Activated naive CD4-positive, alpha-beta T cell treated with anti-CD3 and anti-CD28 coated beads for 36 hours (primary cell): ENCODE data around the gene MON1B. TPM values are rescaled to one million over a fixed set of nuclear protein-coding genes. Genes with fewer than 3 reads are reported as not detected.
"Not testable (repeated sequence)": the region's sequence is repeated elsewhere in the genome, so short reads cannot be mapped to it uniquely, and the experiment has no call there.

Experiments used
- CTCF ChIA-PET: fragments of 350-600 bp; sonication (Branson Sonifier 250); formaldehyde crosslinking; loops from one replicate; lab custom pipeline; 2021; ENCODE audit warnings: antibody characterized with exemption; lab: Charles Lee
- DNase-seq: peaks from one replicate; pipeline ENCODE4 v3.0.0-alpha.2; 2020
- H3K27ac Mint-ChIP-seq: one replicate; pipeline ENCODE4 v1.8.0; 2021; ENCODE audit warnings: mild to moderate bottlenecking, mixed read lengths
- H3K27me3 Mint-ChIP-seq: one replicate; pipeline ENCODE4 v1.8.0; 2021; ENCODE audit warnings: low read depth, mixed read lengths
- H3K36me3 Mint-ChIP-seq: one replicate; pipeline ENCODE4 v1.8.0; 2021; ENCODE audit warnings: low read depth, mixed read lengths
- H3K4me1 Mint-ChIP-seq: one replicate; pipeline ENCODE4 v1.8.0; 2021; ENCODE audit warnings: low read depth, mixed read lengths
- H3K4me3 Mint-ChIP-seq: one replicate; pipeline ENCODE4 v1.8.0; 2021; ENCODE audit warnings: mild to moderate bottlenecking, moderate library complexity, mixed read lengths
- H3K9me3 Mint-ChIP-seq: one replicate; pipeline ENCODE4 v1.8.0; 2021; ENCODE audit warnings: mixed read lengths
- intact Hi-C: fragments of 100-400 bp; cut with micrococcal nuclease; formaldehyde crosslinking; loops from one replicate; pipeline ENCODE4 v1.15.1; 2023
- total RNA-seq, 2 experiments: library from RNA; stranded (reverse); gene quantifications; one replicate each; pipeline ENCODE4 v1.2.3, GENCODE V29; 2021

The MON1B gene
- total RNA-seq, 2 experiments from 2014 or later, result 69.6 to 71.0 TPM

DNA sequence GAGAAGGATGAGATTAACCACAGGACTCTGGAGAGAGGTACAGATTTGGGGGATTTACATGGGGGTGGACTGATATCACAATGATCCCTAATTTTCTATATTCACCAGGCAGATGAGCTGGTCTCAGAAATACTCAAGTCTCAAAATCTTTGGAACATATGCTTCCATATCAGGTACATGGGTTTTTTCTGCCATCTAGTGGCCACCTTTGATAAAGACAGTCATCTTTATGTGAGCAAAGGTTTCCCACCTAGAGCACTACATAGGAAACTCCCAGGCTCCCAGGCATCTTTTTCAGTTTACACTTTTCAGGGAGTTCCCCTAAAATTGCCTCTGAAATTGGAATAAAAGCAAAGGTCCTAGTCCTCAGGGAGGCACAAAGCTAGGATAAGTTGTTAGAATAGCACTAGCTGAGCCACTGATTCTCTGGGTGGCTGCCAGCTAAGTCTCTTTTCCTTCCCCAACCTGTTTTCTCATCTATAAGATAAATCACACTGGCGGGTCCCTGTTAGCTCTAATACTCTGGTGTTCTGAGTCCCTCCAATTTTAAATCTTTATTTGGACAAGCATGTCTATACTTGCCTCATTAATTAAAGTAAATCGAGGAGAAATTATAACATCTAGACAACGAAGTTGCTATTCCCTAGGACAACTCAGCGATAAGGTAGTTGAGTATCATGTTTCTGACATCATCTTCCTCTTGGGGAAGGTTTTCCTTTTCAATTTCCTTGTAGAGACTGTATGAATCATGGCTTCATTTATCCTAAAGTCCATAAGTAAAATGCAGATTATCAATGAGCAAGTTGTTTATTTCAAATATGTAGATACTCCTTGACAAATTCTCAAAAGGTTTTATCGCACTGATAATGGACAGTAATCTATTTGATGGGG is 19.0 kb upstream of the MON1B start:
- Mint-ChIP-seq H3K4me3 (no peak overlapping the region), H3K4me1 (no peaks in the 10 kb centered on the region), H3K9me3 (no peaks in the 10 kb centered on the region), H3K36me3 (no peaks in the 10 kb centered on the region), H3K27me3 (peaks cover 40% of the 10 kb centered on the region), H3K27ac (no peak overlapping the region)
- DNase-seq, result peak; percentile 38
- CTCF ChIA-PET, result interaction anchor here (0.6 to 2.9 kb wide), 23 partner anchors 9 to 1415 kb away, joined by 3 to 17 read pairs (median 3); no protein-coding TSS in a partner anchor
- intact Hi-C loops, result loop anchor here (1.0 to 10.0 kb wide), 4 partner anchors 519 to 1700 kb away; partner anchors contain the start of gene CNTNAP4

DNA sequence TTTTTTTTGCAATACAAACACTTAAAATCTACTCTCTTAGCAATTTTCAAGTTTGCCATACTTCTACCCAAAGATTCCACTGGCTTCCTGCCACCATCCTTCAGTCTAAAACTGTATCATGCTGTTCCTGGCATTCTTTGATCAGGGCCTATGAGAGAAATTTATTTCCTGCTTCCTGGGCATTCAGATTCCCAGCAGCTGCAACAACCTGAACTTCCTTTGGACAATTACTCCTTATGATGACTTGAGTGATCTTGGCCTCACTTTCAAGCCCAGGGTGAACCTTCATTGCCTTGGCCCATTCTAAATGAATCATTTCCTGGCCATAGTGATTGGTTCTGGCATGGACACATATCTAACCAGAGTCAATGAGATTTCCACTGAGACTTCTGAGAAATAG is 18.0 kb upstream of the MON1B start:
- DNase-seq, result no peak
- Mint-ChIP-seq H3K4me3 (no peak overlapping the region), H3K36me3 (no peaks in the 10 kb centered on the region), H3K27ac (no peak overlapping the region), H3K27me3 (peaks cover 34% of the 10 kb centered on the region), H3K4me1 (no peaks in the 10 kb centered on the region), H3K9me3 (no peaks in the 10 kb centered on the region)
- CTCF ChIA-PET, result no interaction called here
- intact Hi-C loops, result loop anchor here (5.0 to 10.0 kb wide), 2 partner anchors 898 to 1701 kb away; partner anchors contain the start of gene CNTNAP4

DNA sequence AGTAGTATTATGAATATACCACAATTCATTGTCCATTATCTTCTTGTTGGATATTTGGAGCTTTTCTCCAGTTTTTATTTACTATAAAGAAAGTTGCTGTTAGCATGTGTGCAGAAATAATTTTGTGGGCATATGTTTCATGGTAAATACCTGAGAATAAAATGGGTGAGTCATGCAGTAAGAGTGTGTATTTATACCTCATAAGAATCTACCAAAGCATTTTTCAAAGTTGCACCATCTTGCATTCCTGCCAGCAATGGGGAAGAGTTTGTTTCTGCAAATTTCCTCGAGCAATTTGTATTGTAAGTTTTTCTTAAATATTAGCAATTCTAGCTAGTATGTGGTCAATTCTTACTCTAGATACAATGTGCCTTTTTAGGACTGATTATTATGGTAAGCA is 7.9 kb upstream of the MON1B start:
- H3K4me3 Mint-ChIP-seq, result no peak overlapping the region
- intact Hi-C loops, result no loop called here
- no peaks in the 10 kb centered on the region for H3K4me1 Mint-ChIP-seq
- no peak for DNase-seq
- no peaks in the 10 kb centered on the region for H3K9me3 Mint-ChIP-seq
- H3K27me3 Mint-ChIP-seq, result peaks cover 8% of the 10 kb centered on the region
- H3K36me3 Mint-ChIP-seq, result no peaks in the 10 kb centered on the region
- CTCF ChIA-PET, result interaction anchor here (0.6 to 1.3 kb wide), 3 partner anchors 11 to 1478 kb away, joined by 3 to 5 read pairs (median 4); no protein-coding TSS in a partner anchor
- H3K27ac Mint-ChIP-seq, result no peak overlapping the region

DNA sequence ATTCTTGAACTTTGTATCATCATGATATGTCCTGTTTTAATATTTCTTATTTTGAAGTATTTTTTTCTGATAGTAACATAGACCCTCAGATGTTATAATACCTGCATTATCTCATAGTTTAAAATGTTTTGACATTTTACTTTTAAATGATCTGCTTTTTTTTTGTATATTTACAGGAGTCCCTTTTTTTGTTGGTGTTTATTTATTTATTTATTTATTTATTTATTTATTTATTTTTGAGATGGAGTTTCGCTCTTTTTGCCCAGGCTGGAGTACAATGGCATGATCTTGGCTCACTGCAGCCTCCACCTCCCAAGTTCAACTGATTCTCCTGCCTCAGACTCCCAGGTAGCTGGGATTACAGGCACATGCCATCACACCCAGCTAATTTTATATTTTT is 4.7 kb upstream of the MON1B start:
- CTCF ChIA-PET, result interaction anchor here (0.7 kb wide), 1 partner anchor 15 kb away, joined by 3 read pairs; no protein-coding TSS in a partner anchor
- H3K27ac Mint-ChIP-seq, intact Hi-C loops, H3K36me3 Mint-ChIP-seq, H3K27me3 Mint-ChIP-seq, DNase-seq, H3K4me1 Mint-ChIP-seq, H3K4me3 Mint-ChIP-seq, H3K9me3 Mint-ChIP-seq: not testable (repeated sequence)

DNA sequence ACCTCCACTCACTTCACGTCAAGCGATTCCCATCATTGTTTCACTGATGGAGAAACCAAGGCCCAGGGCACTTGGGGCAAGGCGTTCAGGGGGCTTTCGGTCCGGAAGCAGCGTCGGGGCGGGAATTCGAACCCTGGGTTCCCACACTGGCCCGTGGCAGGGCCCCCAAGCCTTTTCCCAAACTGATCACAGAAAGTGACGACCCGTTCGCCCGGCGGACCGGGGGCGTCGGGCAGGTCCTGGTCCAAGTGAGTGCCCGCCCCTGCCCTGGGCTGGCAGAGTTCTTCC is 856 bp upstream of the MON1B start:
- no peak for DNase-seq
- intact Hi-C loops, result loop anchor here (1.0 to 5.0 kb wide), 10 partner anchors 22 to 1883 kb away; partner anchors contain the start of genes ADAT1, CFDP1, GABARAPL2 and NUDT7
- Mint-ChIP-seq H3K27me3 (no peaks in the 10 kb centered on the region), H3K4me3 (peak overlapping the region; percentile 82), H3K27ac (peak overlapping the region; percentile 99), H3K4me1 (peaks cover 28% of the 10 kb centered on the region), H3K9me3 (no peaks in the 10 kb centered on the region), H3K36me3 (peaks cover 29% of the 10 kb centered on the region)
- CTCF ChIA-PET, result no interaction called here

DNA sequence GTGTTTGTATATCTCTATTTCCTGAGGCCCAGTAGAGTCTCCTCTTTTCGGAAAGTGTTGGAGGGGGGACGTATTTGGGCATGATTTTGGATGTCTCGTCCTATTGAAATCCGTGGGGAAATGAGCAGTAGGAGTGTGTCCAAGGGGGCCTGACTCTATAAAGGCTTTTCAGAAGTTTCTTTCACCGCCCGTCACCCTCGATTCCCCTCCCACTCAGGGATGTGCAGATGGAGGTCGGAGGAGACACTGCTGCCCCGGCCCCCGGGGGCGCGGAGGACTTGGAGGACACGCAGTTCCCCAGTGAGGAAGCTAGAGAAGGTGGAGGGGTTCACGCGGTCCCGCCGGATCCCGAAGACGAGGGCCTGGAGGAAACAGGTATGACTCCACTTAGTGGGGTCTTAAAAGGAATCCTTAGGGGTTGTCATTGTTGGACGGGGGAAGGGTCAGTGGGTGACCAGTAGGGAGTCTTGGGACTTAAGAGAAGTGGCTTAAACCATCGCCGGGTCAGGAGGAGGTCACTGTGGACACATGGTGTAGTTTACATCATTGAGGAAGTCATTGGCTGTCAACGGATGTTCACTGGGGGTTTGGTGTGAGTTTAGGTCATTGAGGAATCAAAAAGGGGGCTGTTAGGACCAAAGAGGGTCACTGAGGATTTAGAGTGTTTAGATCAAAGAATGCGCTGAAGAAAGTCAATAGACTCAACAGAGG is 424 bp downstream of the MON1B start:
- peaks cover 31% of the 10 kb centered on the region for H3K4me1 Mint-ChIP-seq
- H3K27me3 Mint-ChIP-seq, result no peaks in the 10 kb centered on the region
- CTCF ChIA-PET, result no interaction called here
- no peaks in the 10 kb centered on the region for H3K9me3 Mint-ChIP-seq
- intact Hi-C loops, result loop anchor here (1.0 to 5.0 kb wide), 3 partner anchors 117 to 1884 kb away; no protein-coding TSS in a partner anchor
- peak; percentile 30 for DNase-seq
- peak overlapping the region; percentile 99 for H3K27ac Mint-ChIP-seq
- peak overlapping the region; percentile 82 for H3K4me3 Mint-ChIP-seq
- H3K36me3 Mint-ChIP-seq, result peaks cover 33% of the 10 kb centered on the region

DNA sequence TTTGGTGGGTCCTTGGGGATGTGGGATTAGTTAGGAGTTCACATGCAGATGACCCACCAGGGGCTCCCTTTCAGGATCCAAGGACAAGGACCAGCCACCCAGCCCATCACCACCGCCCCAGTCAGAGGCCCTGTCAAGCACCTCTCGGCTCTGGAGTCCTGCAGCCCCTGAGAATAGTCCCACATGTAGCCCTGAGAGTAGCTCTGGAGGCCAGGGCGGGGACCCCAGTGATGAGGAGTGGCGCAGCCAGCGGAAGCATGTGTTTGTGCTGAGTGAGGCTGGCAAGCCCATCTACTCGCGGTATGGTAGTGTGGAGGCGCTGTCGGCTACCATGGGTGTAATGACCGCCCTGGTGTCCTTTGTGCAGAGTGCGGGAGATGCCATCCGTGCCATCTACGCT is 2.4 kb downstream of the MON1B start:
- no peak overlapping the region for H3K4me3 Mint-ChIP-seq
- peaks cover 31% of the 10 kb centered on the region for H3K4me1 Mint-ChIP-seq
- peaks cover 46% of the 10 kb centered on the region for H3K36me3 Mint-ChIP-seq
- H3K9me3 Mint-ChIP-seq, result no peaks in the 10 kb centered on the region
- H3K27me3 Mint-ChIP-seq, result no peaks in the 10 kb centered on the region
- DNase-seq, result no peak
- CTCF ChIA-PET, result no interaction called here
- H3K27ac Mint-ChIP-seq, result no peak overlapping the region
- intact Hi-C loops, result loop anchor here (5.0 kb wide), 1 partner anchor 1886 kb away; no protein-coding TSS in a partner anchor

DNA sequence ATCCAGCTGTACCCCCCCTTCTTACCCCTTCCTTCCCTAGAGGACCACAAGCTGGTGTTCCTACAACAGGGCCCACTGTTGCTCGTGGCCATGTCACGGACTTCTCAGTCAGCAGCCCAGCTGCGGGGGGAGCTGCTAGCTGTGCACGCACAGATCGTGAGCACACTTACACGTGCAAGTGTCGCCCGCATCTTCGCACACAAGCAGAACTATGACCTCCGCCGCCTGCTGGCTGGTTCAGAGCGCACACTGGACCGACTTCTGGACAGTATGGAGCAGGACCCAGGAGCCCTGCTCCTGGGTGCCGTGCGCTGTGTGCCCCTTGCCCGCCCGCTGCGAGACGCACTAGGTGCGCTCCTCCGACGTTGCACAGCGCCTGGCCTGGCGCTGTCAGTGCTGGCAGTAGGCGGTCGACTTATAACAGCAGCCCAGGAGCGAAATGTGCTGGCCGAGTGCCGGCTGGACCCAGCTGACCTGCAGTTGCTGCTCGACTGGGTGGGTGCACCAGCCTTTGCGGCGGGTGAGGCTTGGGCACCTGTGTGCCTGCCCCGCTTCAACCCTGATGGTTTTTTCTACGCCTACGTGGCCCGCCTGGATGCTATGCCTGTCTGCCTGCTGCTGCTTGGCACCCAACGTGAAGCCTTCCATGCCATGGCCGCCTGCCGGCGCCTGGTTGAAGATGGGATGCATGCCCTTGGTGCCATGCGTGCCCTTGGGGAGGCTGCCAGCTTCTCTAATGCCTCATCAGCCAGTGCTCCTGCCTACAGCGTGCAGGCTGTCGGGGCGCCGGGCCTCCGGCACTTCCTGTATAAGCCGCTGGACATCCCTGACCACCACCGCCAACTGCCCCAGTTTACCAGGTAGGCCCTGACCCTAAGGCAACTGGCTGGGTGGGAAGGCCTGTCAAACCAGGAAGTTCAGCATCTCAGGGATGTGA is 3.6 kb downstream of the MON1B start:
- CTCF ChIA-PET, result no interaction called here
- Mint-ChIP-seq H3K4me1 (peaks cover 25% of the 10 kb centered on the region), H3K27ac (peak overlapping the region; percentile 44), H3K27me3 (no peaks in the 10 kb centered on the region), H3K4me3 (no peak overlapping the region), H3K36me3 (peaks cover 48% of the 10 kb centered on the region), H3K9me3 (no peaks in the 10 kb centered on the region)
- intact Hi-C loops, result loop anchor here (5.0 kb wide), 1 partner anchor 1887 kb away; no protein-coding TSS in a partner anchor
- no peak for DNase-seq

DNA sequence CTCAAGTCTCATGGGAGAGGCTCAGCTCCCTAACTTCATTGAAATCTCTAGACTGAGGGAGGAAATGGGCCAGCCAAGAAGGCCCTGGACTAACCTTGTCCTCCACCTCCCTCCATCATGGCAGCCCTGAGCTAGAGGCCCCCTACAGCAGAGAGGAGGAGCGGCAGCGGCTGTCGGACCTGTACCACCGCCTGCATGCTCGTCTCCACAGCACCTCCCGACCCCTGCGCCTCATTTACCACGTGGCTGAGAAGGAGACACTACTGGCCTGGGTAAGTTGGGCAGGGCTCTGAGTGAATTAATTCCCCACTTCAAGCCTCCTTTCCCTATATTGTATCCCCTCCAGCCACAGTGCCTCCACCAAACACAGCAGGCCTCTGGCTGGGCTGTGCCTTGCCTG is 4.4 kb downstream of the MON1B start:
- Mint-ChIP-seq H3K36me3 (peaks cover 48% of the 10 kb centered on the region), H3K9me3 (no peaks in the 10 kb centered on the region), H3K4me1 (peaks cover 25% of the 10 kb centered on the region), H3K27me3 (no peaks in the 10 kb centered on the region), H3K27ac (no peak overlapping the region), H3K4me3 (no peak overlapping the region)
- CTCF ChIA-PET, result no interaction called here
- no peak for DNase-seq
- intact Hi-C loops, result no loop called here

DNA sequence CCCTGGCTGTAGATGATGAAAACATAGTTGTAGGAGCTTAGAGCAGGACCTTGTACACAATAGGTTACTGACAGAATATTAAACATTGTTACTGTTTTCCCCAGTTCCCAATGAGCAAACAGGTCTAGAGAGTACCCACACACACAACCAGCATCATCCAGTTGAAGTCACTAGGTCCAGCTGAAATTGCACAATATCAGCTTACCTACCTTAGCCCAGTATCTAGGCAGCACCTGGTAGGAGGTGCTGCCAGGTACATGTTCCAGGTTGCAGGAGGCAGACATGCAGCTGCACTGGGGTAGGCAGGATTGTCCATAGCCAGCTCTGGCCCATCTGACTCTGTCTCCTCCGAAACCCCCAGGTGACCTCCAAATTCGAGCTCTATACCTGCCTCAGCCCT is 6.8 kb downstream of the MON1B start:
- DNase-seq, result no peak
- intact Hi-C loops, result no loop called here
- CTCF ChIA-PET, result no interaction called here
- Mint-ChIP-seq H3K9me3 (no peaks in the 10 kb centered on the region), H3K4me1 (peaks cover 14% of the 10 kb centered on the region), H3K27me3 (no peaks in the 10 kb centered on the region), H3K4me3 (no peak overlapping the region), H3K36me3 (peaks cover 34% of the 10 kb centered on the region), H3K27ac (no peak overlapping the region)

DNA sequence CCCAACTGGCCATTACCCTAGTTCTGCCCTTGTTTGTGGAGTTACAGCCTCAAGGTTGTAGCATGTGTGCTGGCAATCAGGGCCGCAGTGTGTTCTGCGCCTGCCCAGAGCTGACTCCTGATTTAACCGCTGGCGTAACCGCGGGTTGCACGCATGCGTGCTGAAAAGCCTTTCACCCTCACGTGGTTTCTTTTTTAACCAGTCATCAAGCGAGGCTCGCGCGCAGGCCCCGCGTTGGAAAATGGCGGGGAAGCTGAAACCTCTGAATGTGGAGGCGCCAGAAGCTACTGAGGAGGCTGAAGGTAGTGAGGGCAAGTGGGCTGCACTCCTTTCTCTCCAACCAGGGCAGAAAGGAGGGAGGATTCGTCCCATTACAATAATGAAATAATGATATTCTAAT is 8.2 kb downstream of the MON1B start, which contains the start of gene SYCE1L:
TSS of gene SYCE1L (plus strand) at position 198 of the 400 bp plus-strand sequence. CDS start at position 242, 44 bp downstream.
- Mint-ChIP-seq H3K4me3 (no peak within 1 kb of the TSS), H3K27ac (no peak within 1 kb of the TSS), H3K27me3 (no peaks in the 10 kb centered on the region), H3K36me3 (peaks cover 22% of the 10 kb centered on the region), H3K9me3 (no peaks in the 10 kb centered on the region), H3K4me1 (peaks cover 3% of the 10 kb centered on the region)
- intact Hi-C loops, result no loop called here
- CTCF ChIA-PET, result no interaction called here
- no peak for DNase-seq
